BLaER1 treated with 17β-estradiol and CSF1 and Interleukin-3, amounts not matched to agents 10 nM and 100 nM (cell line): ENCODE measurements around the gene EFCC1.

ENCODE experiments used
- H3K27ac ChIP-seq, 11 experiments: shearing (Covaris generic); formaldehyde crosslinking; 2 replicates each; pipeline ENCODE4 v1.8.1; 2022
- H3K27me3 ChIP-seq, 11 experiments: shearing (Covaris generic); formaldehyde crosslinking; 2 replicates each; pipeline ENCODE4 v1.8.1; 2022
- H3K36me3 ChIP-seq, 11 experiments: shearing (Covaris generic); formaldehyde crosslinking; 2 replicates each; pipeline ENCODE4 v1.8.1; 2022
- H3K4me1 ChIP-seq, 10 experiments: shearing (Covaris generic); formaldehyde crosslinking; 2 replicates each; pipeline ENCODE4 v1.8.1; 2022
- H3K4me2 ChIP-seq, 11 experiments: shearing (Covaris generic); formaldehyde crosslinking; 2 replicates each; pipeline ENCODE4 v1.8.1; 2022
- H3K4me3 ChIP-seq, 10 experiments: shearing (Covaris generic); formaldehyde crosslinking; 2 replicates each; pipeline ENCODE4 v1.8.1; 2022
- H3K9ac ChIP-seq, 11 experiments: shearing (Covaris generic); formaldehyde crosslinking; 2 replicates each; pipeline ENCODE4 v1.8.1; 2022
- H3K9me3 ChIP-seq, 11 experiments: shearing (Covaris generic); formaldehyde crosslinking; replicated peaks in 1 of 11; 2 replicates each; pipeline ENCODE4 v1.8.1; 2022
- H4K20me1 ChIP-seq, 11 experiments: shearing (Covaris generic); formaldehyde crosslinking; 2 replicates each; pipeline ENCODE4 v1.8.1; 2022
- Cebpa-rat ChIP-seq, 11 experiments: shearing (Covaris generic); IDR thresholded peaks; 2 replicates each; pipeline ENCODE4 v1.8.1; 2022

Gene EFCC1

DNA sequence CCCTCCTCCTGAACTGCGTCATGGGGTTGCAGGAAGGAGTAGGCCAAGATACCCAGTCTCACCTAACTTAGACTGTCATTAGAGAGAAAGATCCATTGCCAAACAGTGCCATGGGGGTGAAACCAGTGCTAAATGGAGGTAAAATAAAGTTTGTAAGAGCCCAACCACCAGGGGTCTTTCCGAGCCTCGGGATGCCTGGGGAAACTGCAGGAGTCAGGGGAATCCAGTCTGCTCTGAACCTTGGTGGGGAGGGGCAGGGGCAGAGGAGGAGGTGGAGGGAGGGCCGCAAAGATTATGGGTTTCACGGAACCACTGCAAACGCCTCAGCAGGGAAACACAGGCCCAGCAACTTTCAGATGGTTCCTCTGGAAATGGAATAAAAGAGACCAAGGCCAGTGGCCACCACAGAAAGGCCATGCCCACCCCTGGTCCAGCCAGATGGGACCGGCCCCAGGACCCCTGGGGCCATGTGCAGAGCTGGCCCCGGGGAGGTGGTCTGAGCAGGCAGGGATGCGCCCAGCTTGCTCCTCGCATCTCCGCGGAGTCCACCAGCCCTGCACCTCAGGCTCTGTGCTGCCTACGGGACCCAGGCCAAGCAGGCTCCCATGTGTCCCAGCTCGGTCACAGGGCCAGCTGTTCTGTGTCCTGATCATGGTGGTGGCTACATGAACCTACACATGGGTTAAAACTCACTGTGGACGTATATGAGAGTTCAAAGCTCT lies 39.6 kb downstream of the EFCC1 start:
- TF ChIP-seq Cebpa-rat (IDR thresholded peaks at IDR 0.05): no peak
- peak overlapping the region in 8 of 11 experiments; percentile 43 to 83 (median 76); a peak in 16 of 22 replicates for H3K4me2 ChIP-seq
- H3K4me3 ChIP-seq: no peak overlapping the region
- H3K9me3 ChIP-seq: peaks cover 10 to 18% (median 17%) of the 10 kb centered on the region in 11 experiments
- H3K27me3 ChIP-seq: peaks cover 10 to 23% (median 16%) of the 10 kb centered on the region in 11 experiments
- H3K4me1 ChIP-seq: peaks cover 20 to 45% (median 37%) of the 10 kb centered on the region in 10 experiments
- no peak overlapping the region for H3K27ac ChIP-seq
- H4K20me1 ChIP-seq: peaks cover 0 to 9% (median 0%) of the 10 kb centered on the region in 11 experiments; a peak in 2 of 22 replicates
- H3K9ac ChIP-seq: 0 out of 22 replicates have a peak overlapping the region, but pooled peaks of 1 of the 11 experiments have one; percentile 29
- H3K36me3 ChIP-seq: no peaks in the 10 kb centered on the region

DNA sequence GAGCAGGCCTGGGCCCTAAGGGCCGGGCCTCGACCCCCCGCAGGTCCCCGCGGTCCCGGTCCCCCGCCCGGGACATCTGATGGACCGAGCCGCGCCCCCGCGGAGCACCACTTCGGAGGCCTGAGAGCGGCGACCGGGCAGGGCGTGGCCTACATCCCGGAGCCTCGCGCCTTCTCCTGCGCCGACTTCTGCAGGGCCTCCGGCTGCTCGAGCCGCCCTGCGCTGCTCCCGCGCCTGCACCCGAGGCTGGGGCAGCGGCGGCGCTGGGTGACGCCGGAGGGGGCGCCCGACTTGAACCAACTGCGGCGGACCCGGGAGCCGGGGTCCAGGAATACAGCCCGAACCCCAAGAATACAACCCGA lies 44.6 kb downstream of the EFCC1 start:
- Histone ChIP-seq H3K9ac (no peak overlapping the region), H3K4me1 (peaks cover 0 to 16% (median 6%) of the 10 kb centered on the region in 10 experiments; a peak in 7 of 20 replicates), H3K27ac (no peak overlapping the region), H3K4me3 (no peak overlapping the region; a peak in 1 of 20 replicates), H3K27me3 (peaks cover 23 to 39% (median 31%) of the 10 kb centered on the region in 11 experiments), H3K36me3 (no peaks in the 10 kb centered on the region), H3K9me3 (peaks cover 23 to 51% (median 41%) of the 10 kb centered on the region in 11 experiments), H4K20me1 (no peaks in the 10 kb centered on the region), H3K4me2 (peak overlapping the region in 6 of 11 experiments; percentile 17 to 26 (median 21); a peak in 5 of 22 replicates)
- no peak for TF ChIP-seq Cebpa-rat (IDR thresholded peaks at IDR 0.05)

DNA sequence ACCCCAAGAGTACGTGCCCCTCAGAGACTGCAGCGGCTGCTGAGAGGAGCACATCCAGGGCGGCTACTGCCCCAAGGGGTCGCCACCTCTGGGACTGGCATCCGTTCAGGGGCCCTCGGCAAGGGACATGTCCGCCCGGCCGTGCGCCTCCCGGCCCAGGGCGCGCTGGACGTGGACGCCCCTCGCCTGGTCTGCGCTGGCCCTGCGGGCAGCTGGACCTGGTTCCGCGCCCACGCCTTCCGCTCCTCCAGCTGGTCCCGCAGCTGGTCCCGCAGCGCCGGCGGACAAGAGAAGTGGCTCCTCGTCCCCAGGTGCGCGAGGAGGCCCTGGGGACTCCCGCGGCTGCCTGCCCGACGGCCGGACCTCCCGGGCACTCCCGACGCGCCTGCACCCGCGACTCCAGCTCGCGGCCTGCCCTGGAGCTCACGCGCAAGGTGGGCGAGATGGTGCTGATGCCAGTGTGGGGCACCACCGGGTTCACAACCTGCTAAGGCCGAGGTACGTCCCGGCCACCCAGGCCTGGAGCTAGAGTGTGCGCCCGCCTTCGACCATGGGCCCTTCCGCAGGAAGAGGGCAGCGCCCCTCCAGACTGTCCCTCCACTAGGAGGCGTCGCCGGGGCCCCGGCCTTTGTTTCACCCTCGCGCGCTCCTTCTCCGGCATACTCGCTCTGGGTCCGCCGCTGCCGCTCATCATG lies 45.1 kb downstream of the EFCC1 start:
- Histone ChIP-seq H3K36me3 (no peaks in the 10 kb centered on the region), H3K27me3 (peaks cover 23 to 39% (median 31%) of the 10 kb centered on the region in 11 experiments), H4K20me1 (no peaks in the 10 kb centered on the region), H3K4me1 (peaks cover 0 to 18% (median 8%) of the 10 kb centered on the region in 10 experiments; a peak in 11 of 20 replicates), H3K27ac (no peak overlapping the region), H3K4me2 (peak overlapping the region in 6 of 11 experiments; percentile 17 to 26 (median 21); a peak in 8 of 22 replicates), H3K9ac (no peak overlapping the region), H3K9me3 (peaks cover 23 to 51% (median 41%) of the 10 kb centered on the region in 11 experiments), H3K4me3 (no peak overlapping the region; a peak in 1 of 20 replicates)
- TF ChIP-seq Cebpa-rat (IDR thresholded peaks at IDR 0.05): no peak

DNA sequence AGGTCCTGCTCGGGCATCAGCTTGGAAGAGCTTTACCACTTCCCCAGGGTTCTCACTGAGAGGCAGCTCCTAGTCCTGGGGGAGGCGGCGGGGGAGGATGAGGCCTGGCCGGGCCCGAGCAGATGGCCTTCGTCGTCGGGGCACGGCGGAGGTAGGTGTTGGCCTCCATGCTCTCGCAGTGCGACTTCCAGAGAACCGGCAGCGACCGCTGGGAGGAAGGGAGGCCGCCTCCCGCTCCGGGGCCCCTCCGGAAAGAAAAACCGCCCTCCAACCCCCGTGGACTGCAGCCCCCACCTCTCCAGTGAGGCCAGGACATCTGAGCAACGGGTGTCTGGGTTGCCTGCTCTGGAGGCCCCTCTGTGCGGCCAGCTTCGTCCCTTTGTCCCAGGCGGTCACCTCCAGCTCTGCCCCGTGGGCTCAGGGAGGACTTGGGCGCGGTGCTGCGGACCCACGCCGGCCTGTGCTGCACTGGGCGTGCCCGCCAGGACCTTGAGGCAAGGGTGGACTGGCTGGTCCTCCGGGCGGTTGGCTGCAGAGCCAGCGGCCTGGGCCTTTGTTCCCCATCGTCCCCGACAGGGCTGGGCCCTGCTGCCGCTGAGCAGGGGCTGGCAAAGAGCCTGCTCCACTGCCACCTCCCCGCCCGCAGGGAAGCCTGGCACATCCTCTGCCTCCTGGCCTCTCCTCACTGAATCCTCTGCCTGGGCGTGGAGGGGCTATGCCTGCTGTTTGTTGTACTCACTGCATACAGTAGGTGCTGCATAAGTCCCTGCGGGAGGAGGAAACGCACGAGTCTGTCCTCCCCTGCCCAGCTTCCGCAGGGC lies 45.8 kb downstream of the EFCC1 start:
- no peak for TF ChIP-seq Cebpa-rat (IDR thresholded peaks at IDR 0.05)
- no peak overlapping the region for H3K9ac ChIP-seq
- no peak overlapping the region for H3K4me3 ChIP-seq
- H3K27me3 ChIP-seq: peaks cover 23 to 39% (median 31%) of the 10 kb centered on the region in 11 experiments
- H4K20me1 ChIP-seq: no peaks in the 10 kb centered on the region
- H3K4me1 ChIP-seq: peaks cover 0 to 25% (median 16%) of the 10 kb centered on the region in 10 experiments; a peak in 13 of 20 replicates
- H3K27ac ChIP-seq: no peak overlapping the region
- peak overlapping the region in 1 of 11 experiments; percentile 25; a peak in 1 of 22 replicates for H3K4me2 ChIP-seq
- H3K9me3 ChIP-seq: peaks cover 23 to 51% (median 41%) of the 10 kb centered on the region in 11 experiments
- H3K36me3 ChIP-seq: no peaks in the 10 kb centered on the region

DNA sequence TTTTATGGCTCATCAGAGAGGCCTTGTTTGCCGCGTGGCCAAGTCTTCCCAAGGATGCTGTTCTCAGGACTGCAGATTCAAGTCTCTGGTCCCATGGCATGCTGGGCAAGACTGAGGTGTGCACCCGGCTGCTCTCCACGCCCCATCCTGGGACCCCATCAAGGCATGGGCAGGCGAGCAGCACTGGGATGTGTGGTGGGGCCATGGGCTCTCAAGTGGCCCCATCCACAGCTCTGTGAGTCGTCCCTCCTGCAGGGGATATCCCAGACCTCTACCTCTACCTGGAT lies 46.4 kb downstream of the EFCC1 start:
- TF ChIP-seq Cebpa-rat (IDR thresholded peaks at IDR 0.05): no peak
- H3K4me1 ChIP-seq: peaks cover 0 to 28% (median 19%) of the 10 kb centered on the region in 10 experiments; a peak in 13 of 20 replicates

DNA sequence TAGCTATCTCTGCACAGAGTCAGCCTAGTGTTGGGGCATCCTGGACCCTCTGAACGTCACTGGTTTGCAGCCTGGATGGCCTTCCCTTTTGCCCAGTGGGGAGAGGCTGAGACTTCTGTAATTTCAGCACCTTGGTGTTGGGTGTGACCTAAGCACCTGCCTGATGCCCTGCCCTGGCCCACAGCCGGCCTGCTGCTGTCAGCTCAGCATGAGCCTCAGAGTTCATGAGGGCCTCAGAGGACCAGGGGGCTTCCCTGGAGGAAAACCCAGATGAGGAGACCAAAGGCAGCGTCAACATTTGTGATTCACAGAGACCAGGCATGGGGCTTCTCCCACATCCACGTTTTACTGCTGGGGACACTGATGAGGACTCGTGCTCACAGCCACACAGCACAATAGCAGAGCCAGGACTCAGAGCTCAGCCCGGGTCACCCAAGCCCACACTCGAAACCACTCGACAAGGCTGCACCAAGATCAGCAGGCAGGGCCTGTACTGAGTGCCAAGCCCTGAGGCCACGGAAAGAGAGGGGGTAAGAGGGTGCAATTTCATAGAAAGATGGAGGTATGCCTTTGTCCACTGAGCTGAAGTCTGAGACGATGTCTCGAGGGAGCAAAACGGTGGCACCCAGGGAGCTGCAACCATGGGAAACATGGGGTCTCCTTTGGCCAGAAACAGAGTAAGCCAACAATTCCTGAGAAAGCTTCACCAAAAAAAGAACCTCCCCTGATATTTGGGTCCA lies 49.6 kb downstream of the EFCC1 start:
- no peak overlapping the region for H3K4me3 ChIP-seq
- peak overlapping the region in 7 of 11 experiments; percentile 4 to 50 (median 30); a peak in 8 of 22 replicates for H3K4me2 ChIP-seq
- H3K27me3 ChIP-seq: peaks cover 12 to 20% (median 17%) of the 10 kb centered on the region in 11 experiments
- H3K9ac ChIP-seq: no peak overlapping the region
- no peak overlapping the region for H3K27ac ChIP-seq
- H3K9me3 ChIP-seq: peaks cover 6 to 33% (median 25%) of the 10 kb centered on the region in 11 experiments
- H4K20me1 ChIP-seq: no peaks in the 10 kb centered on the region
- no peak for TF ChIP-seq Cebpa-rat (IDR thresholded peaks at IDR 0.05)
- H3K36me3 ChIP-seq: no peaks in the 10 kb centered on the region
- peaks cover 0 to 51% (median 28%) of the 10 kb centered on the region in 10 experiments; a peak in 14 of 20 replicates for H3K4me1 ChIP-seq

More for the DNA sequence above, 46.4 kb downstream of the EFCC1 start:
- Histone ChIP-seq H3K27me3 (peaks cover 23 to 39% (median 31%) of the 10 kb centered on the region in 11 experiments), H3K27ac (no peak overlapping the region), H3K36me3 (no peaks in the 10 kb centered on the region), H3K9ac (no peak overlapping the region), H3K9me3 (peaks cover 23 to 51% (median 41%) of the 10 kb centered on the region in 11 experiments), H3K4me3 (no peak overlapping the region), H4K20me1 (no peaks in the 10 kb centered on the region), H3K4me2 (no peak overlapping the region)

DNA sequence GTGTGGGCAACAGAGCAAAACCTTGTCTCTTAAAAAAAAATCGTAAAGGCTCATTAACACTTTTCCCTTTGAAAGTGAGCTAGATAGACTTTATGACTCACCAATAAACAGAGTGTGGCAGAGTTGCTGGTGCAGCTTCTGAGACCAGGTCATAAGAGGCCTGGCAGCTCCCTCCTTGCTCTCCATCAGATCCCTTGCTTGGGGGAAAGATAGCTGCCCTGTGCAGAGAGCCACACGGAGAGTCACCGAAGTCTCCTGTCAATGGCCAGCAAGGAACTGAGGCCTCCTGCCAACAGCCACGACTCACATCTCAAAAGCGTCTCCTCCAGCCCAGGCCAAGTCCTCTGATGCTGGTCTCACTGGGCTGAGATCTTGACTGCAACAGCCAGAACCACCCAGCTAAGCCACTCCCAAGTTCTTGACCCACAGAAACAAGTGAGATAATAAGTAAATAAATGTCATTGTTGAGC lies 50.8 kb downstream of the EFCC1 start:
- H3K4me1 ChIP-seq: peaks cover 0 to 55% (median 34%) of the 10 kb centered on the region in 10 experiments; a peak in 14 of 20 replicates
- H4K20me1 ChIP-seq: no peaks in the 10 kb centered on the region
- H3K4me2 ChIP-seq: peak overlapping the region in 8 of 11 experiments; percentile 4 to 52 (median 32); a peak in 9 of 22 replicates
- no peak overlapping the region for H3K4me3 ChIP-seq
- no peak for TF ChIP-seq Cebpa-rat (IDR thresholded peaks at IDR 0.05)
- H3K27me3 ChIP-seq: peaks cover under 1 to 8% (median 5%) of the 10 kb centered on the region in 11 experiments; a peak in 15 of 22 replicates
- no peak overlapping the region for H3K9ac ChIP-seq
- H3K36me3 ChIP-seq: no peaks in the 10 kb centered on the region
- H3K27ac ChIP-seq: peak overlapping the region in 1 of 11 experiments; percentile 1; a peak in 1 of 22 replicates
- peaks cover 0 to 21% (median 17%) of the 10 kb centered on the region in 11 experiments; a peak in 16 of 22 replicates for H3K9me3 ChIP-seq

DNA sequence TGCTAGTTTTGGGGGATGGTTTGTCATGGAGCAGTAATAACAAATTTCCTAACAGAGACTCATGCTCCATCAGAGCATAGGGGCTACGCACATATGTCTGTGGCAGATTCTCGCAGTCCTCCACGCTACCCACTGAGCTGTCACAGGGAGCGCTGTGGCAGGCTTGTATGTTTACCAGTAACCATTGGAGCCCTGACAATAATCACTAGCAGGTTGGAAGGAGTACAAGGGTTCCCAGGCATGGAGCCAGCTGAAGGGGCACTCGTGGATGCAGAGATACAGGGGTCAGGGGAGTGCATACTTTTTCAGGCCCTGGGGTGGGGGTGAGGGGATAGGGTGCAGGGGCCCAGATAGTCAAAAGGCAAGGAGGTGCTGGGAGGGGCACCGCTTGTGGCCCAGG lies 51.6 kb downstream of the EFCC1 start:
- peaks cover 0 to 60% (median 36%) of the 10 kb centered on the region in 10 experiments; a peak in 15 of 20 replicates for H3K4me1 ChIP-seq
- H3K27ac ChIP-seq: no peak overlapping the region
- TF ChIP-seq Cebpa-rat (IDR thresholded peaks at IDR 0.05): no peak
- peak overlapping the region in 3 of 11 experiments; percentile 27 to 61 (median 61); a peak in 3 of 22 replicates for H3K4me2 ChIP-seq
- peaks cover 0 to under 1% (median 0%) of the 10 kb centered on the region in 11 experiments; a peak in 1 of 22 replicates for H3K27me3 ChIP-seq
- no peak overlapping the region for H3K4me3 ChIP-seq
- H3K36me3 ChIP-seq: no peaks in the 10 kb centered on the region
- no peaks in the 10 kb centered on the region for H4K20me1 ChIP-seq
- no peak overlapping the region for H3K9ac ChIP-seq
- peaks cover 0 to 14% (median 11%) of the 10 kb centered on the region in 11 experiments; a peak in 16 of 22 replicates for H3K9me3 ChIP-seq
